GM12878 (cell line): ENCODE measurements around the gene AGBL4. TPM values are rescaled to one million over a fixed set of nuclear protein-coding genes. Genes with fewer than 3 reads are reported as not detected.

Experiments
- ATAC-seq: fragments of 200-7000 bp; cut with Tn5 transposase; 3 replicates; pipeline ENCODE4 v1.9.1; 2020; ENCODE audit warnings: mild to moderate bottlenecking, moderate library complexity
- BruUV-seq: library from RNA; stranded (reverse); fragments of 400-500 nt; replicated peaks from 2 replicates; lab custom pipeline; 2021; lab: Mats Ljungman, UMichigan
- CTCF ChIA-PET: fragments of 300-600 bp; sonication (Branson Sonifier 250); formaldehyde crosslinking; extraction: SDS; loops from one replicate; lab custom pipeline; 2021; ENCODE audit warnings: inconsistent platforms; lab: Yijun Ruan, JAX
- POLR2A ChIA-PET: fragments of 350-600 bp; formaldehyde crosslinking; extraction: SDS; loops from one replicate; lab custom pipeline; 2021; ENCODE audit warnings: inconsistent platforms; lab: Charles Lee
- RAD21 ChIA-PET: fragments of 300-600 bp; sonication (Branson Sonifier 250); formaldehyde crosslinking; loops from one replicate; lab custom pipeline; 2023; ENCODE audit warnings: antibody characterized with exemption; ENCODE audit not compliant: unreplicated experiment; lab: Charles Lee
- SMC1A ChIA-PET: fragments of 300-600 bp; sonication (Branson Sonifier 250); formaldehyde crosslinking; loops from one replicate; lab custom pipeline; 2023; ENCODE audit not compliant: unreplicated experiment, uncharacterized antibody; lab: Charles Lee
- DNase-seq: peaks from one replicate; pipeline ENCODE4 v3.0.0-alpha.2; 2011; ENCODE audit warnings: low read depth, low spot score
- FAIRE-seq: peaks from 3 replicates; lab custom pipeline; 2011; peaks lifted over from hg19 to GRCh38; lab: Jason Lieb, UNC
- H2AFZ ChIP-seq: 2 replicates; pipeline ENCODE4 v1.6.0; 2011; ENCODE audit warnings: low read depth, low read length, control low read depth; ENCODE audit not compliant: control insufficient read depth
- H3K27ac ChIP-seq: 2 replicates; pipeline ENCODE4 v1.5.1; 2011; ENCODE audit warnings: control low read depth; ENCODE audit not compliant: control insufficient read depth, insufficient read depth
- H3K27me3 ChIP-seq, 2 experiments: replicated peaks in 1 of 2; 2 replicates each; pipeline versions ENCODE4 v1.6.0 to v1.6.1; 2011; ENCODE audit warnings: low read length in 1 of 2; ENCODE audit not compliant: control insufficient read depth in 2 of 2, insufficient read depth in 2 of 2
- H3K36me3 ChIP-seq, 2 experiments: 2 replicates each; pipeline ENCODE4 v1.5.1; 2011; ENCODE audit warnings: low read length in 1 of 2; ENCODE audit not compliant: control insufficient read depth in 2 of 2, insufficient read depth in 2 of 2
- H3K4me1 ChIP-seq: 2 replicates; pipeline ENCODE4 v1.6.1; 2011; ENCODE audit warnings: mild to moderate bottlenecking, low read length, moderate library complexity, mixed read lengths; ENCODE audit not compliant: control insufficient read depth, insufficient read depth
- H3K4me2 ChIP-seq: 2 replicates; pipeline ENCODE4 v1.6.0; 2011; ENCODE audit warnings: control low read depth; ENCODE audit not compliant: control insufficient read depth, insufficient read depth
- H3K4me3 ChIP-seq: fragments of 200-600 bp; sonication (generic); 2 replicates; pipeline ENCODE4 v1.5.1; 2016
- H3K79me2 ChIP-seq: 2 replicates; pipeline ENCODE4 v1.6.0; 2011; ENCODE audit warnings: low read length; ENCODE audit not compliant: control insufficient read depth, insufficient read depth
- H3K9ac ChIP-seq: 2 replicates; pipeline ENCODE4 v1.8.0; 2011; ENCODE audit warnings: low read length, control low read depth, mixed read lengths; ENCODE audit not compliant: control insufficient read depth, insufficient read depth
- H3K9me3 ChIP-seq: replicated peaks from 3 replicates; pipeline ENCODE4 v1.5.1; 2011; ENCODE audit warnings: mild to moderate bottlenecking, low read length; ENCODE audit not compliant: control insufficient read depth, insufficient read depth
- H4K20me1 ChIP-seq: 2 replicates; pipeline ENCODE4 v1.6.0; 2011; ENCODE audit not compliant: control insufficient read depth, insufficient read depth
- BRCA1 ChIP-seq: IDR thresholded peaks from 2 replicates; pipeline ENCODE4 v1.6.1; 2011; ENCODE audit warnings: low read depth, low read length, improper control_type of control experiment
- CHD1 ChIP-seq: IDR thresholded peaks from 2 replicates; pipeline ENCODE4 v1.6.1; 2012; ENCODE audit warnings: low read depth, low read length, improper control_type of control experiment
- CUX1 ChIP-seq: IDR thresholded peaks from 2 replicates; pipeline ENCODE4 v1.6.1; 2012; ENCODE audit warnings: improper control_type of control experiment, low read depth, low read length; ENCODE audit not compliant: insufficient replicate concordance
- MLLT1 ChIP-seq: fragments of 450-650 bp; IDR thresholded peaks from 2 replicates; pipeline ENCODE4 v1.6.1; 2016; ENCODE audit warnings: mild to moderate bottlenecking
- PAX8 ChIP-seq: fragments of 450-650 bp; IDR thresholded peaks from 2 replicates; pipeline ENCODE4 v1.6.1; 2017; ENCODE audit warnings: mild to moderate bottlenecking, moderate library complexity
- RELA ChIP-seq: fragments of 450-650 bp; IDR thresholded peaks from 2 replicates; pipeline ENCODE4 v1.8.0; 2014; ENCODE audit warnings: borderline replicate concordance; ENCODE audit not compliant: partially characterized antibody
- SKIL ChIP-seq: fragments of 450-650 bp; IDR thresholded peaks from 2 replicates; pipeline ENCODE4 v1.6.1; 2017; ENCODE audit warnings: mild to moderate bottlenecking, low read depth, inconsistent platforms; ENCODE audit not compliant: poor library complexity, severe bottlenecking
- in situ Hi-C: fragments of 300-500 bp; cut with MboI; formaldehyde crosslinking; loops from 9 replicates; pipeline ENCODE4 v1.14.3; 2018; ENCODE audit warnings: mixed read lengths
- intact Hi-C: fragments of 100-400 bp; cut with micrococcal nuclease; formaldehyde crosslinking; loops from one replicate; pipeline ENCODE4 v1.14.2; 2022; ENCODE audit not compliant: unreplicated experiment
- polyA plus RNA-seq, 11 experiments: library from polyadenylated mRNA; depleted of rRNA in 4 of 11; unstranded in 6 of 11; stranded (reverse) in 5 of 11; fragments of >200 nt; fragmentation: Nextera tagmentation in 4 of 11; fragmentation: Illumina TruSeq in 1 of 11; extraction: Ambion mirVana in 4 of 11; extraction: Trizol in 1 of 11; gene quantifications; 1 replicate in 1 of 11; 2 replicates in 10 of 11; pipeline versions ENCODE4 v1.2.1 to v1.2.3, GENCODE V29; 2011 to 2016; ENCODE audit warnings: inconsistent platforms in 2 of 11, missing spikeins in 2 of 11, low read depth in 1 of 11
- total RNA-seq, 4 experiments: library from RNA; depleted of rRNA in 3 of 4; stranded (reverse); fragments of >200 nt in 3 of 4; fragmentation: Illumina TruSeq in 1 of 4; extraction: Trizol in 1 of 4; gene quantifications; 2 replicates each; pipeline versions ENCODE4 v1.2.1 to v1.2.3, GENCODE V29; 2013 to 2021

Gene AGBL4
- total and polyA plus RNA-seq, 10 of the 15 experiments (the other 5 are each of a cell fraction or from before 2014, with no cell fraction given) = 0.31 TPM; not detected in 9

- no peaks in the 10 kb centered on the region for H3K36me3 ChIP-seq
- CTCF ChIA-PET = interaction anchor here (0.7 kb wide), 1 partner anchor 701 kb away, joined by 3 read pairs; no protein-coding TSS in a partner anchor
- no peaks in the 10 kb centered on the region for H4K20me1 ChIP-seq
- DNase-seq (no peak), ATAC-seq (no peak), FAIRE-seq (no peak)
- no peak overlapping the region for H3K4me3 ChIP-seq
- no peak overlapping the region for H3K4me2 ChIP-seq
- intact Hi-C loops = no loop called here
- no peak overlapping the region for H2AFZ ChIP-seq
- H3K4me1 ChIP-seq = no peaks in the 10 kb centered on the region
- H3K27me3 ChIP-seq = no peaks in the 10 kb centered on the region
- TF ChIP-seq BRCA1 = no peak
- TF ChIP-seq MLLT1 = no peak
- TF ChIP-seq CHD1 = no peak
- no peak for TF ChIP-seq CUX1
- no peak for TF ChIP-seq SKIL
- no peak for TF ChIP-seq RELA
- TF ChIP-seq PAX8 = no peak
- TF ChIP-seq, all 136 proteins: peak for 0
- H3K9ac ChIP-seq = no peak overlapping the region
- no peaks in the 10 kb centered on the region for H3K79me2 ChIP-seq
- in situ Hi-C loops = no loop called here
- POLR2A ChIA-PET = no interaction called here
- H3K27ac ChIP-seq = no peak overlapping the region
- RAD21 ChIA-PET = no interaction called here
- SMC1A ChIA-PET = no interaction called here
- no TSS peak for BruUV-seq
- no peaks in the 10 kb centered on the region for H3K9me3 ChIP-seq
These were observed 1057.2 kb downstream of the AGBL4 start for GRCh38 chr1:48966583-48966982.
